IMR-90 (cell line): ENCODE measurements around the gene P4HA1. TPM values are rescaled to one million over a fixed set of nuclear protein-coding genes. Genes with fewer than 3 reads are reported as not detected.

Experiments used
- ATAC-seq: fragments of 200-7000 bp; cut with Tn5 transposase; 2 replicates; pipeline ENCODE4 v1.9.1; 2020; ENCODE audit warnings: low read depth, mild to moderate bottlenecking, moderate library complexity
- BruUV-seq: library from RNA; stranded (reverse); fragments of 400-500 nt; replicated peaks from 2 replicates; lab custom pipeline; 2021; lab: Mats Ljungman, UMichigan
- CTCF ChIA-PET: fragments of 300-600 bp; formaldehyde crosslinking; extraction: SDS; loops from one replicate; lab custom pipeline; 2021; ENCODE audit warnings: antibody characterized with exemption; lab: Yijun Ruan, JAX
- POLR2A ChIA-PET: fragments of 300-600 bp; sonication (Branson Sonifier 250); formaldehyde crosslinking; loops from one replicate; lab custom pipeline; 2022; ENCODE audit warnings: antibody characterized with exemption; ENCODE audit not compliant: unreplicated experiment; lab: Charles Lee
- DNase-seq: peaks from one replicate; pipeline ENCODE4 v3.0.0; 2013
- H2AFZ ChIP-seq: replicated peaks from 2 replicates; pipeline ENCODE3; 2013; ENCODE audit warnings: low read length, mild to moderate bottlenecking; ENCODE audit not compliant: poor library complexity
- H2AK5ac ChIP-seq: 2 replicates; pipeline ENCODE4 v1.6.1; 2013; ENCODE audit warnings: low read depth, low read length, inconsistent platforms
- H2AK9ac ChIP-seq: replicated peaks from 2 replicates; pipeline ENCODE3; 2013; ENCODE audit warnings: mild to moderate bottlenecking, low read depth, low read length, moderate library complexity; ENCODE audit not compliant: poor library complexity
- H2BK120ac ChIP-seq: 2 replicates; pipeline ENCODE4 v1.6.1; 2013; ENCODE audit warnings: low read depth, low read length, inconsistent platforms
- H2BK15ac ChIP-seq: 3 replicates; pipeline ENCODE4 v1.6.1; 2013; ENCODE audit warnings: low read depth, low read length, inconsistent platforms
- H2BK20ac ChIP-seq: 2 replicates; pipeline ENCODE4 v1.6.1; 2013; ENCODE audit warnings: low read depth, mild to moderate bottlenecking, inconsistent platforms, low read length, moderate library complexity
- H2BK5ac ChIP-seq: 2 replicates; pipeline ENCODE4 v1.6.1; 2013; ENCODE audit warnings: mild to moderate bottlenecking, low read depth, low read length, inconsistent platforms; ENCODE audit not compliant: poor library complexity, severe bottlenecking
- H3K14ac ChIP-seq: replicated peaks from 2 replicates; pipeline ENCODE4 v1.6.1; 2013; ENCODE audit warnings: low read depth, low read length, inconsistent platforms
- H3K18ac ChIP-seq: 2 replicates; pipeline ENCODE4 v1.6.1; 2013; ENCODE audit warnings: low read depth, low read length, control low read depth
- H3K23ac ChIP-seq: 2 replicates; pipeline ENCODE4 v1.6.1; 2013; ENCODE audit warnings: low read depth, low read length, inconsistent platforms
- H3K27ac ChIP-seq: 2 replicates; pipeline ENCODE4 v1.5.1; 2013; ENCODE audit warnings: mild to moderate bottlenecking, control low read depth, low read length; ENCODE audit not compliant: insufficient read depth
- H3K27me3 ChIP-seq: 2 replicates; pipeline ENCODE4 v1.6.1; 2013; ENCODE audit warnings: low read length; ENCODE audit not compliant: control insufficient read depth, insufficient read depth
- H3K36me3 ChIP-seq: 2 replicates; pipeline ENCODE4 v1.6.1; 2013; ENCODE audit warnings: low read length, mixed read lengths; ENCODE audit not compliant: control insufficient read depth, insufficient read depth
- H3K4ac ChIP-seq: 2 replicates; pipeline ENCODE4 v1.6.1; 2013; ENCODE audit warnings: low read depth, low read length, inconsistent platforms
- H3K4me1 ChIP-seq: 2 replicates; pipeline ENCODE4 v1.6.1; 2013; ENCODE audit warnings: low read length, mixed read lengths; ENCODE audit not compliant: control insufficient read depth, insufficient read depth
- H3K4me2 ChIP-seq: 2 replicates; pipeline ENCODE4 v1.6.1; 2013; ENCODE audit warnings: low read depth, mild to moderate bottlenecking, control low read depth, low read length, moderate library complexity
- H3K4me3 ChIP-seq: 2 replicates; pipeline ENCODE4 v1.5.1; 2013; ENCODE audit warnings: low read depth, mild to moderate bottlenecking, control low read depth, low read length, moderate library complexity; ENCODE audit not compliant: insufficient read depth
- H3K56ac ChIP-seq: 2 replicates; pipeline ENCODE4 v1.6.1; 2013; ENCODE audit warnings: low read length, inconsistent platforms; ENCODE audit not compliant: insufficient read depth; ENCODE audit errors: extremely low read depth
- H3K79me1 ChIP-seq, 2 experiments: 2 replicates each; pipeline ENCODE4 v1.6.1; 2013; ENCODE audit warnings: low read length in 2 of 2, inconsistent platforms in 1 of 2, low read depth in 1 of 2
- H3K9ac ChIP-seq: 2 replicates; pipeline ENCODE4 v1.6.1; 2013; ENCODE audit warnings: low read depth, low read length, control low read depth
- H3K9me1 ChIP-seq: 2 replicates; pipeline ENCODE4 v1.6.1; 2013; ENCODE audit warnings: low read length, inconsistent platforms; ENCODE audit not compliant: insufficient read depth
- H3K9me3 ChIP-seq: 2 replicates; pipeline ENCODE4 v1.6.1; 2013; ENCODE audit warnings: low read length; ENCODE audit not compliant: control insufficient read depth, insufficient read depth
- H4K20me1 ChIP-seq: 2 replicates; pipeline ENCODE4 v1.6.1; 2013; ENCODE audit warnings: low read length, inconsistent platforms; ENCODE audit not compliant: insufficient read depth
- H4K5ac ChIP-seq: 2 replicates; pipeline ENCODE4 v1.6.1; 2013; ENCODE audit warnings: mild to moderate bottlenecking, low read depth, low read length, control low read depth
- H4K8ac ChIP-seq, 2 experiments: 2 replicates each; pipeline ENCODE4 v1.6.1; 2013; ENCODE audit warnings: low read depth in 2 of 2, low read length in 2 of 2, control low read depth in 1 of 2, inconsistent platforms in 1 of 2
- H4K91ac ChIP-seq: 2 replicates; pipeline ENCODE4 v1.6.1; 2013; ENCODE audit warnings: low read depth, low read length, inconsistent platforms; ENCODE audit not compliant: insufficient read depth
- CEBPB ChIP-seq: IDR thresholded peaks from 2 replicates; pipeline ENCODE4 v1.6.1; 2012; ENCODE audit warnings: low read depth, low read length, improper control_type of control experiment
- CHD1 ChIP-seq: IDR thresholded peaks from 2 replicates; pipeline ENCODE4 v1.6.1; 2012; ENCODE audit warnings: low read depth, low read length, improper control_type of control experiment
- ELK1 ChIP-seq: fragments of 150-350 bp; IDR thresholded peaks from 2 replicates; pipeline ENCODE4 v1.6.1; 2016; ENCODE audit warnings: low read depth, mild to moderate bottlenecking, low read length, moderate library complexity, borderline replicate concordance
- FOS ChIP-seq: fragments of 150-350 bp; IDR thresholded peaks from 2 replicates; pipeline ENCODE4 v1.6.1; 2016; ENCODE audit warnings: low read depth, low read length
- MAZ ChIP-seq: IDR thresholded peaks from 2 replicates; pipeline ENCODE4 v1.6.1; 2012; ENCODE audit warnings: low read depth, mild to moderate bottlenecking, low read length, improper control_type of control experiment, moderate library complexity, borderline replicate concordance
- NFE2L2 ChIP-seq: fragments of 150-350 bp; IDR thresholded peaks from 2 replicates; pipeline ENCODE4 v1.6.1; 2016; ENCODE audit warnings: low read depth, mild to moderate bottlenecking, low read length
- POLR2A ChIP-seq: IDR thresholded peaks from 2 replicates; pipeline ENCODE4 v1.6.1; 2012; ENCODE audit warnings: mild to moderate bottlenecking, low read depth, low read length
- RAD21 ChIP-seq: IDR thresholded peaks from 2 replicates; pipeline ENCODE4 v1.6.1; 2012; ENCODE audit warnings: low read length, improper control_type of control experiment
- RCOR1 ChIP-seq: IDR thresholded peaks from 2 replicates; pipeline ENCODE4 v1.6.1; 2012; ENCODE audit warnings: mild to moderate bottlenecking, low read length, improper control_type of control experiment; ENCODE audit not compliant: insufficient replicate concordance
- RFX5 ChIP-seq: IDR thresholded peaks from 2 replicates; pipeline ENCODE4 v1.8.0; 2012; ENCODE audit warnings: low read depth, mild to moderate bottlenecking, low read length, moderate library complexity
- SMC3 ChIP-seq: fragments of 150-350 bp; IDR thresholded peaks from 2 replicates; pipeline ENCODE4 v1.6.1; 2016; ENCODE audit warnings: low read depth, mild to moderate bottlenecking, antibody characterized with exemption, low read length, moderate library complexity
- WGBS, 2 experiments: methylation state at CpG; one replicate each; pipeline versions ENCODE4 v1.1.5 to v1.1.7; 2013; ENCODE audit warnings: missing lambda C conversion rate in 2 of 2; ENCODE audit not compliant: insufficient read length in 1 of 2; ENCODE audit errors: extremely low coverage in 2 of 2; 5-methylcytosine and 5-hydroxymethylcytosine counted together
- dilution Hi-C: fragments of 300-500 bp; cut with HindIII; formaldehyde crosslinking; loops from one replicate; pipeline ENCODE4 v1.14.3; 2018; ENCODE audit warnings: low sequenced_read_pairs; ENCODE audit not compliant: unreplicated experiment
- in situ Hi-C: fragments of 300-500 bp; cut with MboI; formaldehyde crosslinking; loops from 3 replicates; pipeline ENCODE4 v1.14.3; 2019; ENCODE audit warnings: low sequenced_read_pairs, inconsistent platforms, mixed read lengths
- intact Hi-C: fragments of 100-400 bp; cut with micrococcal nuclease; formaldehyde crosslinking; loops from 2 replicates; pipeline ENCODE4 v1.10.0; 2022
- polyA plus RNA-seq, 3 experiments: library from polyadenylated mRNA; depleted of rRNA; stranded (reverse); fragments of >200 nt; gene quantifications; 2 replicates each; pipeline ENCODE4 v1.2.3, GENCODE V29; 2012; ENCODE audit warnings: low replicate concordance in 1 of 3
- total RNA-seq: library from RNA; depleted of rRNA; stranded (reverse); fragments of >200 nt; gene quantifications from 2 replicates; pipeline ENCODE4 v1.2.3, GENCODE V29; 2012
- TF ChIP-seq, protein P1 (sequence below): conservative IDR thresholded peaks from 2 replicates; pipeline ENCODE4 v1.5.1; 2012; ENCODE audit warnings: mild to moderate bottlenecking, low read depth, low read length, improper control_type of control experiment

Gene P4HA1
- total and polyA plus RNA-seq, 2 of the 4 experiments (the other 2 are of a cell fraction), result 178 to 241 TPM

- Histone ChIP-seq H3K9me1 (no peaks in the 10 kb centered on the region; the same call in 1 of the 2 replicates), H3K79me1 (peaks cover 20 to 27% of the 10 kb centered on the region in 2 experiments), H3K9me3 (no peaks in the 10 kb centered on the region), H4K20me1 (peaks cover 7% of the 10 kb centered on the region; the same call in 1 of the 2 replicates), H3K4me1 (no peaks in the 10 kb centered on the region), H2BK5ac (no peak overlapping the region), H3K27me3 (no peaks in the 10 kb centered on the region), H3K9ac (no peak overlapping the region), H4K5ac (no peak overlapping the region), H3K14ac (no peak overlapping the region), H3K27ac (no peak overlapping the region), H3K4me3 (no peak overlapping the region), H2BK120ac (no peak overlapping the region), H2AK9ac (no peak overlapping the region), H3K56ac (no peak overlapping the region), H4K91ac (no peak overlapping the region), H3K23ac (no peak overlapping the region), H4K8ac (no peak overlapping the region), H2BK20ac (no peak overlapping the region), H3K4me2 (no peak overlapping the region), H2AK5ac (no peak overlapping the region), H3K36me3 (peaks cover 31% of the 10 kb centered on the region), H3K18ac (no peak overlapping the region), H2BK15ac (no peak overlapping the region), H2AFZ (no peak overlapping the region), H3K4ac (no peak overlapping the region)
- intact Hi-C loops (no loop called here), dilution Hi-C loops (no loop called here), in situ Hi-C loops (no loop called here)
- DNase-seq (no peak), ATAC-seq (no peak)
- BruUV-seq, result no TSS peak
- POLR2A ChIA-PET, result no interaction called here
- WGBS, 2 experiments, result no CpG with 5 or more reads among the region's 2 CpGs
- TF ChIP-seq FOS (no peak), ELK1 (no peak), CHD1 (no peak), RAD21 (no peak), RFX5 (no peak), NFE2L2 (no peak), RCOR1 (no peak), POLR2A (no peak), CEBPB (no peak), MAZ (no peak), SMC3 (no peak)
- TF ChIP-seq, protein P1, sequence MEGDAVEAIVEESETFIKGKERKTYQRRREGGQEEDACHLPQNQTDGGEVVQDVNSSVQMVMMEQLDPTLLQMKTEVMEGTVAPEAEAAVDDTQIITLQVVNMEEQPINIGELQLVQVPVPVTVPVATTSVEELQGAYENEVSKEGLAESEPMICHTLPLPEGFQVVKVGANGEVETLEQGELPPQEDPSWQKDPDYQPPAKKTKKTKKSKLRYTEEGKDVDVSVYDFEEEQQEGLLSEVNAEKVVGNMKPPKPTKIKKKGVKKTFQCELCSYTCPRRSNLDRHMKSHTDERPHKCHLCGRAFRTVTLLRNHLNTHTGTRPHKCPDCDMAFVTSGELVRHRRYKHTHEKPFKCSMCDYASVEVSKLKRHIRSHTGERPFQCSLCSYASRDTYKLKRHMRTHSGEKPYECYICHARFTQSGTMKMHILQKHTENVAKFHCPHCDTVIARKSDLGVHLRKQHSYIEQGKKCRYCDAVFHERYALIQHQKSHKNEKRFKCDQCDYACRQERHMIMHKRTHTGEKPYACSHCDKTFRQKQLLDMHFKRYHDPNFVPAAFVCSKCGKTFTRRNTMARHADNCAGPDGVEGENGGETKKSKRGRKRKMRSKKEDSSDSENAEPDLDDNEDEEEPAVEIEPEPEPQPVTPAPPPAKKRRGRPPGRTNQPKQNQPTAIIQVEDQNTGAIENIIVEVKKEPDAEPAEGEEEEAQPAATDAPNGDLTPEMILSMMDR, result no peak
- CTCF ChIA-PET, result no interaction called here
Measured at GRCh38 chr10:73054286-73054685, 42.4 kb downstream of the P4HA1 start.
